Endothelial cell of umbilical vein (primary cell): Measurements from ENCODE around the gene NUDT3. TPM values are rescaled to one million over a fixed set of nuclear protein-coding genes. Genes with fewer than 3 reads are reported as not detected.
"Not testable (repeated sequence)": the region's sequence is repeated elsewhere in the genome, so short reads cannot be mapped to it uniquely, and the experiment has no call there.

Experiments
- BruUV-seq: library from RNA; stranded (reverse); fragments of 400-500 nt; replicated peaks from 2 replicates; lab custom pipeline; 2021; lab: Mats Ljungman, UMichigan
- CTCF ChIA-PET: fragments of 300-600, 350-600 bp; sonication (Branson Sonifier 250); formaldehyde crosslinking; loops from one replicate; lab custom pipeline; 2021; ENCODE audit warnings: antibody characterized with exemption, inconsistent platforms; lab: Charles Lee
- POLR2A ChIA-PET: fragments of 300-600, 350-600 bp; sonication (Branson Sonifier 250); formaldehyde crosslinking; loops from one replicate; lab custom pipeline; 2021; ENCODE audit warnings: antibody characterized with exemption, inconsistent platforms; lab: Charles Lee
- DNase-seq: peaks from one replicate; pipeline ENCODE4 v3.0.0-alpha.2; 2011; ENCODE audit warnings: low read depth, low spot score
- FAIRE-seq: peaks from 2 replicates; lab custom pipeline; 2011; peaks lifted over from hg19 to GRCh38; lab: Jason Lieb, UNC
- H2AFZ ChIP-seq: 2 replicates; pipeline ENCODE4 v1.6.0; 2012; ENCODE audit warnings: low read depth, low read length, control low read depth, inconsistent platforms
- H3K27ac ChIP-seq: 2 replicates; pipeline ENCODE4 v1.5.1; 2011; ENCODE audit warnings: low read depth, mild to moderate bottlenecking, control low read depth, low read length, moderate library complexity; ENCODE audit not compliant: insufficient read depth
- H3K27me3 ChIP-seq, 2 experiments: 2 replicates each; pipeline versions ENCODE4 v1.6.0 to v1.6.1; 2011; ENCODE audit warnings: low read length in 2 of 2, mixed read lengths in 1 of 2; ENCODE audit not compliant: control insufficient read depth in 2 of 2, insufficient read depth in 2 of 2
- H3K36me3 ChIP-seq, 2 experiments: 2 replicates in 1 of 2; 3 replicates in 1 of 2; pipeline ENCODE4 v1.5.1; 2011; ENCODE audit warnings: low read length in 2 of 2, mild to moderate bottlenecking in 1 of 2, moderate library complexity in 1 of 2; ENCODE audit not compliant: control insufficient read depth in 2 of 2, insufficient read depth in 2 of 2; ENCODE audit errors: extremely low read depth in 1 of 2
- H3K4me1 ChIP-seq: 3 replicates; pipeline ENCODE4 v1.5.1; 2011; ENCODE audit warnings: mild to moderate bottlenecking, low read length; ENCODE audit not compliant: control insufficient read depth, insufficient read depth; ENCODE audit errors: extremely low read depth
- H3K4me2 ChIP-seq: 2 replicates; pipeline ENCODE4 v1.6.1; 2011; ENCODE audit warnings: low read length, control low read depth, mixed read lengths; ENCODE audit not compliant: insufficient read depth
- H3K4me3 ChIP-seq, 3 experiments: fragments of 200-600 bp in 1 of 3; sonication (generic), shearing (Covaris generic) in 1 of 3; replicated peaks in 1 of 3; 2 replicates each; pipeline ENCODE4 v1.5.1; 2011 to 2016; ENCODE audit warnings: control low read depth in 3 of 3, low read length in 3 of 3, mild to moderate bottlenecking in 2 of 3, inconsistent platforms in 1 of 3, low read depth in 1 of 3, moderate library complexity in 1 of 3; ENCODE audit not compliant: insufficient read depth in 1 of 3
- H3K79me2 ChIP-seq: 2 replicates; pipeline ENCODE4 v1.6.0; 2012; ENCODE audit warnings: low read length, inconsistent platforms; ENCODE audit not compliant: control insufficient read depth, insufficient read depth
- H3K9ac ChIP-seq: replicated peaks from 2 replicates; pipeline ENCODE3; 2011; ENCODE audit warnings: low read length, control low read depth; ENCODE audit not compliant: insufficient read depth; ENCODE audit errors: extremely low read depth
- H3K9me1 ChIP-seq: replicated peaks from 3 replicates; pipeline ENCODE4 v1.6.0; 2011; ENCODE audit warnings: mild to moderate bottlenecking, low read length; ENCODE audit not compliant: control insufficient read depth, insufficient read depth; ENCODE audit errors: extremely low read depth
- H3K9me3 ChIP-seq: replicated peaks from 2 replicates; pipeline ENCODE4 v1.5.1; 2012; ENCODE audit warnings: low read length, inconsistent platforms; ENCODE audit not compliant: control insufficient read depth, insufficient read depth
- H4K20me1 ChIP-seq: replicated peaks from 2 replicates; pipeline ENCODE3; 2011; ENCODE audit warnings: mild to moderate bottlenecking, low read length; ENCODE audit not compliant: control insufficient read depth, insufficient read depth; ENCODE audit errors: extremely low read depth
- CTCF ChIP-seq, 2 donors: IDR thresholded peaks; 1 replicate in 1 of 2; 2 replicates in 1 of 2; pipeline ENCODE4 v1.5.1; 2011; ENCODE audit warnings: low read length in 2 of 2, mild to moderate bottlenecking in 2 of 2, moderate library complexity in 2 of 2, control low read depth in 1 of 2, inconsistent platforms in 1 of 2, low read depth in 1 of 2; ENCODE audit not compliant: insufficient read depth in 1 of 2; ENCODE audit errors: extremely low read depth in 1 of 2
- EZH2 ChIP-seq: IDR thresholded peaks from 2 replicates; pipeline ENCODE4 v1.6.1; 2012; ENCODE audit warnings: borderline replicate concordance, low read depth, mild to moderate bottlenecking, moderate library complexity, low read length, inconsistent platforms; ENCODE audit not compliant: severe bottlenecking
- FOS ChIP-seq: IDR thresholded peaks from 2 replicates; pipeline ENCODE4 v1.6.1; 2011; ENCODE audit warnings: mild to moderate bottlenecking, low read length, moderate library complexity, borderline replicate concordance; ENCODE audit not compliant: insufficient read depth
- GATA2 ChIP-seq: IDR thresholded peaks from 2 replicates; pipeline ENCODE4 v1.7.0; 2011; ENCODE audit warnings: low read depth, mild to moderate bottlenecking, moderate library complexity, mixed read lengths, low read length; ENCODE audit not compliant: insufficient read length, insufficient read depth
- JUN ChIP-seq: IDR thresholded peaks from 2 replicates; pipeline ENCODE4 v1.6.1; 2011; ENCODE audit warnings: borderline replicate concordance, low read depth; ENCODE audit not compliant: insufficient read length, insufficient read depth
- MYC ChIP-seq: IDR thresholded peaks from one replicate; pipeline ENCODE4 v1.6.1; 2011; ENCODE audit warnings: mild to moderate bottlenecking, low read depth, low read length
- POLR2A ChIP-seq: IDR thresholded peaks from 2 replicates; pipeline ENCODE4 v1.6.1; 2012; ENCODE audit warnings: low read depth, mild to moderate bottlenecking, control low read depth, low read length
- POLR2AphosphoS5 ChIP-seq: IDR thresholded peaks from 2 replicates; pipeline ENCODE4 v1.6.1; 2012; ENCODE audit warnings: low read depth, mild to moderate bottlenecking, control low read depth, low read length, moderate library complexity; ENCODE audit not compliant: insufficient read depth
- dilution Hi-C: fragments of 300-500 bp; cut with MboI; formaldehyde crosslinking; loops from one replicate; pipeline ENCODE4 v1.15.0; 2019; ENCODE audit warnings: low sequenced_read_pairs; ENCODE audit not compliant: extremely low pct_ligation_motif_present
- intact Hi-C: fragments of 100-400 bp; cut with micrococcal nuclease; formaldehyde crosslinking; loops from one replicate; pipeline ENCODE4 v1.10.0; 2022
- polyA plus RNA-seq, 4 experiments: library from polyadenylated mRNA; depleted of rRNA in 3 of 4; stranded (reverse) in 3 of 4; unstranded in 1 of 4; fragments of >200 nt; gene quantifications; 2 replicates each; pipeline versions ENCODE4 v1.2.1 to v1.2.3, GENCODE V29; 2011 to 2012; ENCODE audit warnings: missing spikeins in 1 of 4
- total RNA-seq: library from RNA; stranded (reverse); gene quantifications from 2 replicates; pipeline ENCODE4 v1.2.3, GENCODE V29; 2021
- TF ChIP-seq, protein P1 (sequence below): IDR thresholded peaks from 2 replicates; pipeline ENCODE4 v1.6.1; 2011; ENCODE audit not compliant: insufficient read depth, insufficient read length

Gene NUDT3
- total and polyA plus RNA-seq, 2 donors (not counting 3 experiments of a cell fraction or from before 2014, with no cell fraction given), result 11.9 to 30.9 TPM

DNA sequence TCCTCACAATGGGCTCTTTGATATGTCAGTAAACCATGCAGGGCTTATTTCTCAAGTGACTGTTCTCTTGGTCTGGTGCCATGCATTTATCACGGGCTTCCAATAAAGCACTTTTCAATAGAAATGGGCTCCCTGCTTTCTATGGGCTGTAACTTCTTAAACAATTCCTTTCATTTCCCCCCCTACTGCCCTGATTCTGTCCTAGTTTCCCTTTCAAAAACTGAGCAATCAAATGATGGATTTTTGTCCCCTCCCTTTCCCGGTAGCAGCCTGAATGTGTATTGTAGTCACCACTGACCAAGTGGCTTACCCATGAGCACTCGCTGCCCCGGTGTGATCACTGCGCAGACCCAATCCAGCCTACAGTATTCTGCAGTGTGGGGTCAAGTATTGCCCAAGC lies 19.5 kb upstream of the NUDT3 start:
- DNase-seq (no peak), FAIRE-seq (no peak)
- TF ChIP-seq GATA2 (no peak), POLR2A (no peak), EZH2 (no peak), CTCF (IDR thresholded peaks at IDR 0.05; ENCODE audit: extremely low read depth in 1 of 2, insufficient read depth in 1 of 2, low read depth in 1 of 2, low read length in 2 of 2) (no peak), FOS (no peak), POLR2AphosphoS5 (no peak), JUN (no peak), MYC (no peak)
- TF ChIP-seq, protein P1, sequence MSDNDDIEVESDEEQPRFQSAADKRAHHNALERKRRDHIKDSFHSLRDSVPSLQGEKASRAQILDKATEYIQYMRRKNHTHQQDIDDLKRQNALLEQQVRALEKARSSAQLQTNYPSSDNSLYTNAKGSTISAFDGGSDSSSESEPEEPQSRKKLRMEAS, result no peak
- no TSS peak for BruUV-seq
- no peak overlapping the region for H3K4me3 ChIP-seq
- no peak overlapping the region for H3K9ac ChIP-seq
- H3K4me2 ChIP-seq, result no peak overlapping the region
- no peaks in the 10 kb centered on the region for H3K4me1 ChIP-seq
- H3K36me3 ChIP-seq, result peaks cover 2 to 6% of the 10 kb centered on the region in 2 experiments
- no peaks in the 10 kb centered on the region for H3K79me2 ChIP-seq
- no peak overlapping the region for H2AFZ ChIP-seq
- ChIA-PET CTCF (interaction anchor here (2.8 kb wide), 1 partner anchor 163 kb away, joined by 14 read pairs; the partner anchor contains the start of gene SMIM29), POLR2A (no interaction called here)
- no peak overlapping the region for H3K27ac ChIP-seq
- no peaks in the 10 kb centered on the region for H4K20me1 ChIP-seq
- no peaks in the 10 kb centered on the region for H3K9me1 ChIP-seq
- intact Hi-C loops (no loop called here), dilution Hi-C loops (no loop called here)
- no peaks in the 10 kb centered on the region for H3K27me3 ChIP-seq
- H3K9me3 ChIP-seq, result no peaks in the 10 kb centered on the region

DNA sequence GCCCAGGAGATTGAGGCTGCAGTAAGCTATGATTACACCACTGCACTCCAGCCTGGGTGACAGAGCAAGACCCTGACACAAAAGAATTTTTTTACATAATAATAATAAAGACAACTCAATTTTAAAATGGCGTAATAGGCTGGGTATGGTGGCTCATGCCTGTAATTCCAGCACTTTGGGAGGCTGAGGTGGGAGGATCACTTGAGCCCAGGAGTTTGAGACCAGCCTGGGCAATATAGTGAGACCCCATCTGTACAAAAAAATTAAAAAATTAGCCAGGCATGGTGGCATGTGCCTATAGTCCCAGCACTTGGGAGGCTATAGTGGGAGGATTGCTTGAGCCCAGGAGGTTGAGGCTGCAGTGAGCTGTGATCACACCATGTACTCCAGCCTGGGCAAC lies 15.4 kb upstream of the NUDT3 start:
- POLR2A ChIA-PET, FAIRE-seq, H3K4me2 ChIP-seq, H3K36me3 ChIP-seq, H2AFZ ChIP-seq, intact Hi-C loops, H3K9me1 ChIP-seq, H3K27me3 ChIP-seq, H3K9me3 ChIP-seq, CTCF ChIA-PET, H4K20me1 ChIP-seq, H3K4me3 ChIP-seq, H3K9ac ChIP-seq, H3K79me2 ChIP-seq, DNase-seq, H3K4me1 ChIP-seq, dilution Hi-C loops, H3K27ac ChIP-seq, BruUV-seq: not testable (repeated sequence)
